DMS 273 (cell line): ENCODE data around the gene GOLGA2.
"Not testable (repeated sequence)": the region's sequence is repeated elsewhere in the genome, so short reads cannot be mapped to it uniquely, and the experiment has no call there.

Source experiments
- DNase-seq: peaks from one replicate; lab custom pipeline; 2025; ENCODE audit not compliant: unreplicated experiment; lab: John Stamatoyannopoulos, UW

Gene GOLGA2

DNA sequence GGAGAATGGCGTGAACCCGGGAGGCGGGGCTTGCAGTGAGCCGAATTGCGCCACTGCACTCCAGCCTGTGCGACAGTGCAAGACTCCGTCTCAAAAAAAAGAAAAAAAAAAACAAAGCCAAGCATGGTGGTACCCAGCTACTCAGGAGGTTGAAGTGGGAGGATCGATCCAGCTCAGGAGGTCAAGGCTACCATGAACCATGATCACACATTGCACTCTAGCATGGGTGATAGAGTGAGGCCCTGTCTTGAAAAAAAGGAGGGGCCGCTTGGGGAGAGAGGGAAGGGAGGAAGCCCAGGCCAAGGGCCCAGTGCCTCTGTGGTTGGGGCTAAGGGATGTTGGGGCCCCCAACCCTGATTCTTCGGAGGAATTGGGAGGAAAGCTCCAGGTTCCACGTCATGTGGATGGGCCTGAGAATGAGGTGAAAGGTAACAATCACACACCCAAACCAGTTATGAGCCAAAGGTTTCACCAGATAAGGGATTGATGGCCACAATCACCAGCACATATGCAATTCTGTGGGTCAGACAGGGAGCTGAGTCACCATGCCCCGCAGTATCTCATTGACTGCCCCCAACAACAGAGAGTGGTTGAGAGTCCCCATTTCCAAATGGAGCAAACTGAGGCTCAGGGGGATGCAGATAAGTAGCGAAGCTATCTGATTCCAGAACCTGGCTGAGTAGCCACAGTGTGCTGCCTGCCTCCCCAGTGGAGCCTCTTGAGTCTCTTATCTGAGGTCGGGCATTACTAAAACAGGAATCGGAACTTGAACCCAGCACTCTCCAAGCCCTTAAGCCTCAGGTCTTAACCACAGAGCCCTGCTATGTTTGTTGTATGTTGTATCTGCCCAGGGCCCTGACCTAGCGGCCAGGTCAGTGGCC, 20.8 kb upstream of the GOLGA2 start:
- no peak for DNase-seq

DNA sequence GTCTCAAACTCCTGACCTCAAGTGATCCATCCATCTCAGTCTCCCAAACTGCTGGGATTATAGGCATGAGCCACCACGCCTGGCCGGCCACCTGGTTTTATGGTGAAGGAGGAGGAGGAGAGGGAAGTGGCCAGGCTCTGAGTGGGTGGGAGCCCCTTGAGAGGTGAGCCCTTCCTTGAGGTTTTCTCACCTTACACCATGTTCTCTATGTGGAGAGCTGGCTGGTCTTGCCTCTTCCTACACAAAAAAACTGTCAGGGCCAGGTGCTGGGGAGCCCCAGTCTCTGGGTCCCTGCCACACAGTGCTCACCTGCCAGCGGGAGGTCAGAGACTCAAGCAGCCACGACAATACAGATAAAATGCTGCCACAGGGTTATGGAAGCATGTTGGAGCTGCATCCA, 18.3 kb upstream of the GOLGA2 start:
- no peak for DNase-seq

DNA sequence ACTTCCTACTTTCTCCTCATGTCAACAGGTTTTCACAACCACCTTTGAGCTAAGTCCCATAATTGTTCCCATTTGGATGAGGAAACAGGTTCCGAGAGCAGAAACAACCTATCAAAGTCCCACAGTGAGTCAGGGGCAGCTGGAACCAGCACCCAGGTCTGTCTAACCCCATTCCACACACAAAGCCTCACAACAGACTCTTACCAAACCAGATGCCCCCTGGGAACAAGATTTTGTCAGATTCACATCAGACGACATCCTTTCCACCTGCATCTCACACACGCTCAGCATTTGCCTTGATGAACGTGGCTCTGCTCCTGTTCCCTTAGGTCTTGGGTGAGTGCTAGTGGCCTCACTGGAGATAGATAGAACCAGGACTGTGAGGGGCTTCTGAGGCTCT, 17.3 kb upstream of the GOLGA2 start:
- no peak for DNase-seq

DNA sequence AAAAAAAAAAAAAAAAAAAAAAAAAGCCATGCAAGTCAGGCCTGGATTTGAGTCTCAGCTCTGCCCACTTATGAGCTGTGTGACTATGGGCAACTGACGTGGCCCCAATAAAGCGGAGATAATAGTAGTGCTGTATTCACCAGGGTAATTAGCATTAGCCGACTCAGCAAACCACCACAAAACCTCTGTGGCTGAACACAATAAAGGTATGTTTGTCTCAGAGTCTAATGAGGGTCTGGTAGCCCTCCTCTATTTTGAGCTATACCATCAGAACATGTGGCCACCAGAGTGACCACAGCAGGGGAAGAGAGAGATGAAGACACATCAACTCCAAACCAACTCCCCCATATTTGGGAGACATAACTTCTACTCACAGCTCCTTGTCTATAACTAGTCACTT, 16.2 kb upstream of the GOLGA2 start:
- DNase-seq: no peak

DNA sequence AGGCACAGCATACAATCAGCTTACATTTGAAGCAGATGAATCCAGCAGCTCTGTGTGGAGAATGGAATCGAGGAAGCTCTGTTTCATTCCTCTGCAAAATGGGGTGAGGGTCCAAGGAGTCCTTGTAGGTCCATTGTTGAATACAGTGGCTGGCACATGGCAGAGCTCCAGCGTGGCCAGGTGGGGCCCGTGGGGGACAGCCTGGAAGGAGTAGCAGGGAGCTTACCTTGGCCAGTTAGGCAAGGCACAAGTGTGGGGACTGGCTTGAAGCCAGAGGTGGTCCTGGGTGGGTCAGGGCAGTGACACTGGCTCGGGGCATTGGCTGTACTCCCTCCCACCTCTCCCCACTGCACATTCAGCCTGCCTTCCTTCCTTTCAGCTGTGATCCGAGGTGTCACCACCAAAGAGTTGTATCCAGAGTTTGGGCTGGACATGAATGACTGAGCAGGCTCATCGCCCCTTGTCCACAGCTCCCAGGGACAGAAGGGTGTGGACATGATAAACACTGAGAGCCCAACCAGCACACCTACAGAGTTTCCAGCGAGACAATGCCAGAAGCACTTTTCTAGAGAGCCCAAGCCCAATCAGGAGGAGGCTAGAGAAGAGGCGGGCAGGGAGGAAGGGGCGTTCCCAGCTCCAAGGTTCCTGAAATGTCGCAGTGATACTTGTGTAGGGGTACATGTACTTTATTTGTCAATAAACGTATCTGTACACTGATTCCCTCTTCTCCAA, 12.6 kb upstream of the GOLGA2 start:
- DNase-seq: no peak

DNA sequence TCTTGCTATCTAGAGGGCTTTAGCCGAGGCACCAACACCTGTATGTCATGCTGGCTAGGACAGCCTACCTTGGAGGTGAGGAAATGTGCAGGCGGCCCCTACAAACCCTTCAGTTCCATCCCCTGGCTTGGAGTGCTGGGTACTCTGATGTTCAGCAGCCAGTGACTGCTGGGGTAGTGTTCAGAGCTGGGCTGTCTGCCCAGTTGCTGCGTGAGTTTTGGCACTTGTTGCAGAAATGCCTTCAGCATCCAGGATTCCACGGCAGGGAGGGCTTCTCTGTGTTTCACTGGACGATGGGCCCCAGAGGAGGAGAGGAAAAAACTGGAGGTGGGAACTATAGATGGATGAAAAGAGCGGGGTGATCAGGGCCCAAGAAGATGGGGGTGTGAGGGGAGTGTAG, 10.6 kb upstream of the GOLGA2 start:
- DNase-seq: peak; percentile 28

DNA sequence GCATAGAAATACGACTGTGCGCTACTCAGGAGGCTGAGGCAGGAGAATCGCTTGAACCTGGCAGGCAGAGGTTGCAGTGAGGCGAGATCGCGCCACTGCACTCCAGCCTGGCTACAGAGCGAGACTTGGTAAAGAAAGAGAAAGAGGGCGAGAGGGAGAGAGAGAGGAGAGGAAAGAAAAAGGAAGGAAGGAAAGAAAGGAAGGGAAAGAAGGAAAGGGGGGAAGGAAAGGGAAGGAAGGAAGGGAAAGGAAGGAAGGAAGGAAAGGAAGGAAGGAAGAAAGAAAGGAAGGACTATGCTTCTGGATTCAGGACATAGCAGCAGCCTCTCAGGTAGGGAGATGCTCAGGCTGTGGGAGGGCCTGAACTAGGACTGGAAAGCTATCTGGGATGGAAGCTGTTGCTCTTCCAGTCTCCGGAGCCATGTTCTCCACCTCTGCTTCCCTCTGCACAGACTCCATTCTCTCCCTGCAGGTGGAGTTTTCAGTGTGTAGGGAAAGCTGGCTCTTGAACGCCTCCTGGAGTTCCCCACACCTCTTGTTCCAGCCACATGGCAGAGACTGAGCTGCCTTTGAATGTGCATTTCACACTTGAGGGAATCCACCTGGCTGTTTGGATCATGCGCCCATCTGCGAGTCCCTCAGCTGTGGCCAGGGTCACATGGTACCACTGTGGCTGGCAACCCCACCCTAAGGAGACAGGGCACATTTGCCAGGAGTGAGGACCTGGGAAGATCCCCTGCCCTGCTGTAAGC, 9.4 kb upstream of the GOLGA2 start:
- DNase-seq: peak; percentile 22

DNA sequence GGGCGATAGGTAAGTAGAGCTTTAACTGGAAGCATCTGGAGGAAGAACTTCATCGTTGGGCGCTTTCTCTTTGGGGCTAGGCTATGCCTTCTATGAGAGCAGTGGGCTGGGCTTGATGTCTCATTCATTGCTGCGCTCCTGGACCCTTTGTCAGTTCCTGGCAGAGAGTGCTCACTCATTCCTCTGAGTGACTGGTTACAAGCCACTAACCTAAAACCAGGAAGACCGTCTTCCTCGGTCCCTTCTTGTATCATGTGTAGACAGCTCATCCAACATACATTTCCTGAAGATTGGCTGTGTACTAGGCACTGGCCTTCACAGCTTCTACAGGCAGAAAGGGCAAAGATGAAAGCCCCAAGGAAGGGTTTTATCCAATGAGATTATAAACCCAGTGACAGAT, 6.7 kb upstream of the GOLGA2 start:
- DNase-seq: no peak

DNA sequence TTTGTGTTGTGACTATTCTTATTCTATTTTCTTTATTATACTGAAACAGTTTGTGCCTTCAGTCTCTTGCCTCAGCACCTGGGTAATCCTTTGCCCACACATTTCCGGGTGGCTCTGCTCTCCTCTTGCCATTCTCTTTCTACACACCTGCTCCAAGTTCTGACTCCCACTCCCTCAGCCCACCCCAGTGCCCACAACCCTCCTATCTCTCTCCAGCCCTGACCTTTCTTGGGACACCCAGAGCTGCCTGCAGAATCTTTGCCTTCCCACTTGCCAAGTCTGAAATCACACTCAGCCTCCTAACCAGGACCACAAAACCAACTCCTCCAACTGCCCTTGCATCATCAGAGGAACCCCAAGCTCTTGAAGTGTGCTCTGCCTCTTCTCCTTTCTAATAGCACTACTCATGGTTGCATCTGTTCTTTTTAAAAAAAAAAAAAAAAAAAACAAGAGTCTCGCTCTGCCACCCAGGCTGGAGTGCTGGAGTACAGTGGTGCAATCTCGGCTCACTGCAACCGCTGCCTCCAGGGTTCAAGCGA, 4.3 kb upstream of the GOLGA2 start:
- DNase-seq: no peak

DNA sequence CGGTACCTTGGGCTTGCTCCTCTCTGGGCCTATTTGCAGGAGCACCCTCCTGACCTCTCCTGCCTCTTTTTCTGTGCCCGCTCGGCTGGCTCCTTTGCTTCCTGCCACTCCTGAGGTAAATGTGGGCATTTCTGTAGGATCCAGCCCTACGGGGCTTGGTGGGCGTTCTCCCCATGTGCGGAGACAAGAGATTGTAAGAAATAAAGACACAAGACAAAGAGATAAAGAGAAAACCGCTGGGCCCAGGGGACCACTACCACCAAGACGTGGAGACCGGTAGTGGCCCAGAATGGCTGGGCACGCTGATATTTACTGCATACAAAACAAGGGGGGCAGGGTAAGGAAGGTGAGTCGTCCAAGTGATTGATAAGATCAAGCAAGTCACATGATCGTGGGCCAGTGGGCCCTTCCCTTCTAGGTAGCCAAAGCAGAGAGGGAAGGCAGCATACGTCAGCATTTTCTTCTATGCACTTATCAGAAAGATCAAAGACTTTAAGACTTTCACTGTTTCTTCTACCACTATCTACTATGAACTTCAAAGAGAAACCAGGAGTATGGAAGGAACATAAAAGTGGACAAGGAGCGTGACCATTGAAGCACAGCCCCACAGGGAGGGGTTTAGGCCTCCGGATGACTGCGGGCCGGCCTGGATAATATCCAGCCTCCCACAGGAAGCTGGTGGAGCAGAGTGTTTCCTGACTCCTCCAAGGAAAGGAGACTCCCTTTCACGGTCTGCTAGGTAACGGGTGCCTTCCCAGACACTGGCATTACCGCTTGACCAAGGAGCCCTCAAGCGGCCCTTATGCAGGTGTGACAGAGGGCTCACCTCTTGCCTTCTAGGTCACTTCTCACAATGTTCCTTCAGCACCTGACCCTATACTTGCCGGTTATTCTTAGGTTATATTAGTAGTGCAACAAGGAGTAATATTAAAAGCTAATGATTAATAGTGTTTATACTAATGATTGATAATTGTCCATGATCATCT, 3.6 kb upstream of the GOLGA2 start:
- DNase-seq: not testable (repeated sequence)

DNA sequence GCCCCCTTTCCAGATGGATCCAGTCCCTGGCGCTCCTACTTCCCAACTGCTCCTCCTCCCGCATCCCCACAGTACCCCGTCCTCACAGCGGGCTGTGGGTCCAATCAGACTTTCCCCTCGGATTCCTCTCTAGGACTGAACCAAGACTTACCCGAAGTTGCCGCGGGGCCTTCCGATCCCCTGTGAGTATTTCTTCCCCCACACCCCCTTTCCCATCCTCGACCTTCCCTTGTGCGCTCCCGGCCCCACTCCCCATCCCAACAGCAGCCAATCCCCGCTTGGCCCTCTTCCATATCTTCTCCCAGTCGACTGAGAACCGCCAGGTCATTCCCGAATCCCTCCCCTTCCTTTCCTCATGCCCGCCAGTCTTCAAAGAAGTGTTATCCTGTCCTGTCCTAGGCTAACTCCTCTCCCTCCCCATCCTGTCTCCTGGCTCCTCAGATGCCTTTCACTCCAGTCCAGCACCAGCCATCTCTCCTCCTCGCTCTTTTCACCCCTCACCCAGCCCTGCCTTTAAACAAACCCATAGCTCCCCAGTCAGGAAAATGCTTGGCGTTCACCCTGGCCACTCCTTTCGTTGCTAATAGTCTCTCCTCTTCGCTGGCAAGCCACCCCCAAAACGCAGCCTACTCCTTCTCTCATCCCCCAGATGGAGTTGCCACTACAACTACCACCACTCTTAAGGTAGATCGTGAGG, 915 bp upstream of the GOLGA2 start:
- peak; percentile 78 for DNase-seq

DNA sequence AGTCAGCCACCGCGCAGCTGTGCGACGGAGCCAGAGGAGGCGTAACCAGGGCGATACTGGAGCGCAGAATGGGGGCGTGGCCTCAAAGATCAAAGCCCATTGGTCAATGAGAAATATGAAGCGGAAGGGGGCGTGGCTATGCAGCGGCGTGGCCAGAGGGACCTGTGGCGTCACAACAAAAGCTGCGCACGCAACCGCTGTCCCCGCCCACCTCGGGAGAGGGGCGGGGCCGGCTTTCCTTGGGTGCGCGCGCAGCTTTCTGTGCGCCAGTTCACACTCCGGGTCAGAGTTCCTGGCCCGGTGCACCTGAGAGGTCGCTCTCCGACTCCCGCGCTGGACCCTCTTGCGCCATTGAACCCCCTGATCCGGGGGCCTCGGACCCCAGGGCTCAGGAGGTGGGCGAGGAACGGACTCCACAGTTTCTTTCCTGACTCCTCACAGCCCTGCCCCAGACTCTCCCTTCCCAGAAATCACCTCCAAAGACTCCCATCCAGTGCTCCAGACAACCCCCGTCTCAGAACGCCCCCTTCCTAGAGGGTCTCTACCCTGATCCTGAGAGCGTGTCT, 284 bp upstream of the GOLGA2 start, which contains the start of gene SWI5:
SWI5 (plus strand) TSS at position 269 of the 566 bp plus-strand sequence.
- peak; percentile 99 for DNase-seq

DNA sequence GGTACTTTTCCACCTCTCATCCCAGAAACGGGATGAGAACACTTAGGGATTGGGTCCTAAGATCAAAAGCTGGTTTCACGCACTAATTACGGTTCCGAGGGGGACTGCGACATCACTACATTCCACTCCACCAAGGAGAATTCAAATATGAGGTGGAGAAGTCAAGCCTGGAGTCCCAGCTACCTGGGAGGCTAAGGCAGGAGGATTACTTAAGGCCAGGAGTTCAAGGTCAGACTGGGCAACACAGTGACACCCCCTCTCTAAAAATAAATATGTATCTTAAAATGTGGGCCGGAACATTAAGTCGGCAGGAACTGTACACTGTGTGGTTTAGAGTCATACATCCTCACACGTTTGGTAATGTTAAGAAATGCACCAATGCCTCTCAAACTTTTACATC, 1.6 kb downstream of the GOLGA2 start:
- DNase-seq: no peak

DNA sequence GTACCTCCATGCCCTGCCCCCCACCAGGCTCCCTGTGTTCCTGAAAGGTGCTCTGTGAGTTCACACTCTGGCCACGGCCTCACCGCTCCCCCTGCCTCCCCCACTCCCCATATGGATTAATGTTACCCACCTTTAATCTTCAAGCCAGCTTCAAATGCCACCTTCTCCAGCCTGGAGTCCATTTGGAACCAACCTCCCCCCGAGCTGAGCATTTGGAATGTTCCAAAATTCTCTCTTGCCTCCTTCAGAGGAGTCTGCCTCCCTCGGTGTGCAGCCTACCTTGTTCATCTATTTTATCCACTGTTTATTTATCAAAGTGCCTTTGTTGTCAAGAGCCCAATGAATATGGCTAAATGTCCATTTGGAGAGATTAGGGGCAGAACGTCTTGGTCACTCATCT, 4.3 kb downstream of the GOLGA2 start:
- no peak for DNase-seq

DNA sequence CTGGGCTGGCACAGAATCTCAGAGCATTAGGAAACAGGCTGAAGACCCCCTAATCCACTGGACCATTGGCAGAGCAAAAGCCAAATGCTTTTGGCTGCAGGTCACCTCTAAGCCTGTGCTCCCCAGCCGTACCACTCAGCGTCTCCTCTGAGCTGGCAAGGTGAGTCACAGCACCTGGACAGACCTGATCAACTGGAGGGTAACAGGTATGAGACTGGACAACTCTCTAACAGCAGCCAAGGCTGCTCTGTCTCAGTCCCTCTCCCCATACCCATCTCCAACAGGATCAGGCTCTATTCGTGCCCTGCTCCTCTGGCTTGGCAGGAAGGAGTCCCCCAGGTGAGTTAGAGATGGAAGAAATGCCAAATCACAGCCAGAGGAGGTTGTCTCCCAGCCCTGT, 4.7 kb downstream of the GOLGA2 start:
- no peak for DNase-seq

DNA sequence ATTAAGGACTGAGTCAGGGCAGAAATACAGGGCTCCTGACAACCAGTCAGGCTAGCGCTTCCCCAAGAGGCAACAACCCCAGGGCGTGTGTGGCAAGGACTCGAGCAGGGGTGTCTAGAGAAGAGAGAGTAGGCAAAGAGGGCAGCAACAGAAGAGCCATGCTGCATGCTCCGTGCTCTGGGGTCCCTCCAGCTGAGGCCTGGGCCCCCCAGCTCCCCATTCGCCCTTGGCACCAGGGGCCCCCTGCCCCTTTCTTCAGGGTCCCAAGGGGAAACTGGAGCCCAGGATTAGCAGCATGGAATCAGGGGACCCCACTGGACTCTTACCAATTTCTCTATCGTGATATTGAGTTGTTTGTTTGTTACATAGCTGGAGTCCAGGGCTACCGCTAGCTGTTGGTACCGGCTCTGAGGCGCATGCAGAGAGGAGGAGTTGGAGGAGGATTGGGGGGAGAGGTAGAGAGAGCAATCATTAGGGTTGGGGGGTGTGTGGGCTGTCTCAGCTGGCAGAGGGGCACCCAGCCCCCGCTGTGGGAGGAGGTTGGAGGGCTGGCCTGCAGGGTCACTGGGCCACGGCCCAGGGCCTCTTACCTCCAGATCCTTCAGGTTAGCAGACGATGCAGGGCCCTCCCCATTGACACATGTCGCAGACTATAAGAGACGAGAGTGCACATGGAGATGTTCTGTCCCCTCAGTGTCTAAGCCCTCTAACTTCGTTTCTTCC, 8.8 kb downstream of the GOLGA2 start:
- no peak for DNase-seq

DNA sequence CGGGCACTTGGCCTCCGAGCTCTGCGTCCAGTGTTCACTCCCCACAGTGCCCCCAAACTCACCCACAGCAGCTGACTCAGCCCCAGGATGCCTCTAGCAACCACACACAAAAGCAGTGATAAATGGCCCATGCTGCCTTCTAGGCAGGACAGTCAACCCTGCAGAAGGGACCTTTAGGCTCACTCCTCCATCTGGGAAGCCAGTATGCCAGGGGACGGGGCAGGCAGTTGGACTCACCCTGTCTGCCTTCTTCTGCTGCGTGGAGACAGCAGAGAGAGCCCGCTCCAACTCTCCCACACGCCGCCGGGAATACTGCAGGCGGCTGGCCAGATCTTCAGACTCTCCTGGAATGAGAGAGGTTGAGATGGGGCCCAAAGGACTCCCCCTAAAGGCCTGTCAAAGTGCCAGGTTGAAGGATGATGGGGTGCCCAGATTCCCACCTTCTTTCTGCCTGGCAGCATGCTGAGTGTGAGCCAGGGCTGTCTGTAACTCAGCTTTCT, 10.4 kb downstream of the GOLGA2 start:
- no peak for DNase-seq

DNA sequence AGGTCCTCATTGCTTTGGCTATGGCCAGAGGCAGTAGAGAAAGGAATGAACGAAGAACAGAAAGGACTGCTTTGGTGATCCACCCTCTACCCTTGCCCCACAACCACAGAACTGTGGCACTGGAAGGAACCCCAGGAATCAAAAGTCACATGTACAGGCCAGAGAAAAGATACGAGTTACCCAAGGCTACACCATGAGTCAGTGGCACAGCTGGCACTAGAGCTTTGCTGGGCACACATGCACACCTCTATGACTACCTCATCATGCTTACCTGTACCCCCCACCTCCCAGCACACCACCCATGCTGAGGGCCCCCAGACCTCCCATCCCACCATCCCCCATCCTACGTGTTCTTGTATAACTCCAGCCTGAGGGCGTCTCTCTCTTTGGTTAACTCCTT, 13.1 kb downstream of the GOLGA2 start:
- DNase-seq: no peak
